Measurements from ENCODE around the gene TMEM229B.

Gene TMEM229B

DNA sequence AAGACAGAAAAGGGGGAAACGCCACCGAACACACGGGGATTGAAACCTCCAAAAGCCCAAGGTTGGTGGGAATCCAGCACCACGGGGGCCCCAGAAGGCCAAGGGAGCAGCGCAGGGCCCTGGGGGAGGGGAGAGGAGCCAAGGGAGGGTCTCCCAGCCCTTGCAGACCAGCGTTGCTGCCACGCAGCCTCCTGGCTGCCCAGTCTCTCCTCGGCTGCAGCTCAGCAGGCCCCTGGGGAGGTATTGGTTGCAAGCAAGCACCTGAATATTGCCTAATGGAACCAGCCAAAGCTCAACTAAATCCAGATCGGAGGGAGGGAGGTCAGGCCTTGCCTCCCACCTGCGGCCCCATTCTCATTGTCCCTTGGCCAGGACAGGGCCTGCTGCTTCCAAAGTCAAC, 15.8 kb downstream of the TMEM229B start:
- TF ChIP-seq POLR2AphosphoS5 (IDR thresholded peaks at IDR 0.05; ENCODE audit: low read depth) (no peak), SPI1 (IDR thresholded peaks at IDR 0.05; ENCODE audit: borderline replicate concordance, low read depth) (no peak), CTCF (IDR thresholded peaks at IDR 0.05; ENCODE audit: insufficient read depth, low read length) (no peak), GABPA (IDR thresholded peaks at IDR 0.05; ENCODE audit: low read depth) (no peak), REST (IDR thresholded peaks at IDR 0.05; ENCODE audit: insufficient replicate concordance, low read depth) (no peak)
- no peak overlapping the region for H3K27ac ChIP-seq (replicated peaks)
- no peak for DNase-seq (ENCODE audit: low read depth in 1 of 2, low spot score in 1 of 2)
- no peaks in the 10 kb centered on the region for H3K27me3 ChIP-seq (ENCODE audit: insufficient read depth, poor library complexity, severe bottlenecking)
- no peak overlapping the region for H3K4me3 ChIP-seq (replicated peaks; ENCODE audit: insufficient read depth, low read length)

GRCh38 chr14:67469954-67470353, 18.6 kb downstream of the TMEM229B start:
- no peak for DNase-seq (ENCODE audit: low read depth in 1 of 2, low spot score in 1 of 2)
- TF ChIP-seq POLR2AphosphoS5 (IDR thresholded peaks at IDR 0.05; ENCODE audit: low read depth) (no peak), REST (IDR thresholded peaks at IDR 0.05; ENCODE audit: insufficient replicate concordance, low read depth) (no peak), GABPA (IDR thresholded peaks at IDR 0.05; ENCODE audit: low read depth) (no peak), CTCF (IDR thresholded peaks at IDR 0.05; ENCODE audit: insufficient read depth, low read length) (no peak), SPI1 (IDR thresholded peaks at IDR 0.05; ENCODE audit: borderline replicate concordance, low read depth) (no peak)

DNA sequence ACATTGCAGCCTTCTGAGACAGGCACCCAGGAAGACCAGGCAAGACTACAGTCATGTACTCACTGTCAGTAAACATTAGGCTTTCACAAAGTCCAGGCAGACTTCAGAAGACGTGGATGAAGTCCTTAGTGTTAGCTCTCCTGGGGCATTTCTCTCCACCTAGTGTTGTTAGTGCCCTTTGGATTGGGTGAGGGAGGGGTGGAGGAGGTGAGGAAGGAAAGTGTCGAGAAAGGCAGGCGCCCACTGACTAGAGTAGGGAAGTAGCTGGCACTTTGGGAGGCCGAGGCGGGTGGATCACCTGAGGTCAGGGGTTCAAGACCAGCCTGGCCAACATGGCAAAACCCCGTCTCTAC, 20.2 kb downstream of the TMEM229B start:
- DNase-seq (ENCODE audit: low read depth in 1 of 2, low spot score in 1 of 2) = no peak
- no peak for TF ChIP-seq CTCF (IDR thresholded peaks at IDR 0.05; ENCODE audit: insufficient read depth, low read length)
- no peak for TF ChIP-seq GABPA (IDR thresholded peaks at IDR 0.05; ENCODE audit: low read depth)
- TF ChIP-seq SPI1 (IDR thresholded peaks at IDR 0.05; ENCODE audit: borderline replicate concordance, low read depth) = no peak
- TF ChIP-seq POLR2AphosphoS5 (IDR thresholded peaks at IDR 0.05; ENCODE audit: low read depth) = no peak
- no peak for TF ChIP-seq REST (IDR thresholded peaks at IDR 0.05; ENCODE audit: insufficient replicate concordance, low read depth)
- H3K4me3 ChIP-seq (replicated peaks; ENCODE audit: insufficient read depth, low read length) = no peak overlapping the region
- H3K27ac ChIP-seq (replicated peaks) = no peak overlapping the region
- no peaks in the 10 kb centered on the region for H3K27me3 ChIP-seq (ENCODE audit: insufficient read depth, poor library complexity, severe bottlenecking)

More at GRCh38 chr14:67469954-67470353, 18.6 kb downstream of the TMEM229B start:
- no peak overlapping the region for H3K4me3 ChIP-seq (replicated peaks; ENCODE audit: insufficient read depth, low read length)
- H3K27ac ChIP-seq (replicated peaks) = no peak overlapping the region
- H3K27me3 ChIP-seq (ENCODE audit: insufficient read depth, poor library complexity, severe bottlenecking) = no peaks in the 10 kb centered on the region
